ENCODE results near the gene MTMR10. TPM values are rescaled to one million over a fixed set of nuclear protein-coding genes. Genes with fewer than 3 reads are reported as not detected.
A peak's percentile ranks its signal among the peaks of the same experiment; 100 is the strongest.

MTMR10 gene
- total and polyA plus RNA-seq, 7 donors, result 11.4 to 31.0 (median 24.3) TPM

DNA sequence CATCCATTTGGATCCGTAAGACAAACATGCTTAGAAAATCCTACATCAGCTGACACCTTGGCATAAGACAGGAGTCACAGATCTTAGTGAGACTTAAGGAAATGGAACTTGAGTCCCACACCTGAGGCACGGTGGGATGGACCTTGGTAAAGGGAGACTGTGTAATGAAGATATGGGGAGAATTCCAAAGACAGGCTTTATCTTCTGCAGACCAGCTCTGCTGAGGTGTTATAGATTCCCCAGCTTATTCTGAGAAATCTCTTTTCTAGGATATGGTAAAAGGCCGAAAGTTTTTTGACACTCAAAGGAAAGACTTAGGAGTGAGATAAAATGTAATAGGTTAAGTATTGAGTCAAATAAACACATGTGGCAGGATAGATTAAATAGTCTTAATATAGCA is 8.3 kb upstream of the MTMR10 start:
- peaks cover 0 to 11% (median 0%) of the 10 kb centered on the region in 3 donors for H3K27me3 ChIP-seq
- TF ChIP-seq, protein P1, sequence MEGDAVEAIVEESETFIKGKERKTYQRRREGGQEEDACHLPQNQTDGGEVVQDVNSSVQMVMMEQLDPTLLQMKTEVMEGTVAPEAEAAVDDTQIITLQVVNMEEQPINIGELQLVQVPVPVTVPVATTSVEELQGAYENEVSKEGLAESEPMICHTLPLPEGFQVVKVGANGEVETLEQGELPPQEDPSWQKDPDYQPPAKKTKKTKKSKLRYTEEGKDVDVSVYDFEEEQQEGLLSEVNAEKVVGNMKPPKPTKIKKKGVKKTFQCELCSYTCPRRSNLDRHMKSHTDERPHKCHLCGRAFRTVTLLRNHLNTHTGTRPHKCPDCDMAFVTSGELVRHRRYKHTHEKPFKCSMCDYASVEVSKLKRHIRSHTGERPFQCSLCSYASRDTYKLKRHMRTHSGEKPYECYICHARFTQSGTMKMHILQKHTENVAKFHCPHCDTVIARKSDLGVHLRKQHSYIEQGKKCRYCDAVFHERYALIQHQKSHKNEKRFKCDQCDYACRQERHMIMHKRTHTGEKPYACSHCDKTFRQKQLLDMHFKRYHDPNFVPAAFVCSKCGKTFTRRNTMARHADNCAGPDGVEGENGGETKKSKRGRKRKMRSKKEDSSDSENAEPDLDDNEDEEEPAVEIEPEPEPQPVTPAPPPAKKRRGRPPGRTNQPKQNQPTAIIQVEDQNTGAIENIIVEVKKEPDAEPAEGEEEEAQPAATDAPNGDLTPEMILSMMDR (IDR thresholded peaks at IDR 0.05), result no peak
- TF ChIP-seq EP300 (IDR thresholded peaks at IDR 0.05) (no peak), POLR2A (IDR thresholded peaks at IDR 0.05) (no peak), POLR2AphosphoS5 (IDR thresholded peaks at IDR 0.05) (no peak)
- intact Hi-C loops (cut with DNase I), result no loop called here
- H3K27ac ChIP-seq, result no peak overlapping the region
- H3K36me3 ChIP-seq, result no peaks in the 10 kb centered on the region
- DNase-seq, result no peak
- H3K4me1 ChIP-seq, result no peaks in the 10 kb centered on the region
- WGBS, 2 donors, result 90 to 92% methylated on average over 3 of the region's 3 CpGs
- H3K9me3 ChIP-seq, result no peaks in the 10 kb centered on the region
- H3K4me3 ChIP-seq, result no peak overlapping the region

DNA sequence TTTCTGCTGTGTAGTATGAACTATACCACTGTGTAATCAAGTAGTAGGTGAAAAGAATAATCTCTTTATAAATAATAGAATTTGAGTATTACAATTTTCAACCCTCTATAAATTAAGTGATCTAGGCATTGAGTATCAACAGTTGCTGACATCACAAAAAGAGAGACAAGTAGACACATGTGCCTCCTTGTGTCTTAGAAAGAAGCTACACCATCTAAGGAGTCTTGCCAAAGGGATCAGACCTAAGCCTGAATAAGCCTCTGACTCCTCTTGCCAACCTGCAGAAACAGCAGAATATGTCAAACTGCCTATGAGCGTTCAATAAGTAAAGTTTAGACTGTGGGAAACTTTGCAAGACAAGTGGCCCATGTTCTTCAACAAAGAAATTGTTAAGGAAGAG is 5.8 kb upstream of the MTMR10 start:
- peaks cover 0 to 7% (median 0%) of the 10 kb centered on the region in 3 donors for H3K27me3 ChIP-seq
- intact Hi-C loops (cut with DNase I), result no loop called here
- no peak overlapping the region for H3K27ac ChIP-seq
- no peaks in the 10 kb centered on the region for H3K9me3 ChIP-seq
- no peak overlapping the region for H3K4me3 ChIP-seq
- H3K4me1 ChIP-seq, result peaks cover 0 to 4% (median 0%) of the 10 kb centered on the region in 4 donors
- no peaks in the 10 kb centered on the region for H3K36me3 ChIP-seq
- WGBS, 2 donors, result 89 to 97% methylated on average over 1 of the region's 1 CpG
- TF ChIP-seq POLR2AphosphoS5 (IDR thresholded peaks at IDR 0.05), result no peak
- TF ChIP-seq, protein P1 (IDR thresholded peaks at IDR 0.05), result no peak
- no peak for TF ChIP-seq EP300 (IDR thresholded peaks at IDR 0.05)
- no peak for TF ChIP-seq POLR2A (IDR thresholded peaks at IDR 0.05)
- DNase-seq, result no peak

DNA sequence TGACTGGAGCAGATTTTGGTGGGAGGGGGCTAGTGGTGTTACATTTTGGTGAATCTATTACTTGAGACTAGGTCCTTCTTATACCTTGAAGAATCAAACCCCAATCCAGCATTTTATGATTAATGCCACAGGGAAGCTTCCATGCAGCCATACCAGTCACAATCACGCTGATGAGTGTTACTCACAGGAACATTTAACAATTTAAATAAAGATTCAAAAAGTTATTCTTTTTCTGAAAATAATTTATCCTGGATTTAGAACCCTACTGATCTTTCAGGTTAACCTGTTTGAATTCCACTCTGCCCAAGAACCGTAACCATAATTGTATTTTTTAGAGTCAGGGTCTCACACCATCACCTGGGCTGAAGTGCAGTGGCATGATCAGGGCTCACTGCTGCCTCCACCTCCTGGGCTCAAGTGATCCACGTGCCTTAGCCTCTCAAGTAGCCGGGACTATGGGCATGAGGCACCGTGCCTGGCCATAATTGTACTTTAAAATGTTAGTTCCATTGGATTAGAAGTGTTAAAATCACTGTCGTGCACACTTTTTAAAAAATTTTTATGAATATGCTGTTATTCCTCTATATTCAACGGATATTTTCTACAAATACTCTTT is 929 bp upstream of the MTMR10 start:
- Histone ChIP-seq H3K27ac (peak overlapping the region; percentile 92 to 96 (median 94)), H3K9me3 (no peaks in the 10 kb centered on the region), H3K4me1 (peaks cover 0 to 35% (median 30%) of the 10 kb centered on the region in 4 donors), H3K4me3 (peak overlapping the region; percentile 78 to 97 (median 93)), H3K36me3 (peaks cover 0 to 2% (median 0%) of the 10 kb centered on the region in 4 donors), H3K27me3 (no peaks in the 10 kb centered on the region)
- TF ChIP-seq EP300 (IDR thresholded peaks at IDR 0.05) (no peak), POLR2A (IDR thresholded peaks at IDR 0.05) (no peak), POLR2AphosphoS5 (IDR thresholded peaks at IDR 0.05) (no peak)
- TF ChIP-seq, protein P1 (IDR thresholded peaks at IDR 0.05), result no peak
- WGBS, 2 donors, result 46 to 77% methylated on average over 7 of the region's 7 CpGs
- intact Hi-C loops (cut with DNase I), result loop anchor here (5.0 kb wide), 5 partner anchors 75 to 495 kb away; partner anchors contain the start of gene KLF13
- no peak for DNase-seq

DNA sequence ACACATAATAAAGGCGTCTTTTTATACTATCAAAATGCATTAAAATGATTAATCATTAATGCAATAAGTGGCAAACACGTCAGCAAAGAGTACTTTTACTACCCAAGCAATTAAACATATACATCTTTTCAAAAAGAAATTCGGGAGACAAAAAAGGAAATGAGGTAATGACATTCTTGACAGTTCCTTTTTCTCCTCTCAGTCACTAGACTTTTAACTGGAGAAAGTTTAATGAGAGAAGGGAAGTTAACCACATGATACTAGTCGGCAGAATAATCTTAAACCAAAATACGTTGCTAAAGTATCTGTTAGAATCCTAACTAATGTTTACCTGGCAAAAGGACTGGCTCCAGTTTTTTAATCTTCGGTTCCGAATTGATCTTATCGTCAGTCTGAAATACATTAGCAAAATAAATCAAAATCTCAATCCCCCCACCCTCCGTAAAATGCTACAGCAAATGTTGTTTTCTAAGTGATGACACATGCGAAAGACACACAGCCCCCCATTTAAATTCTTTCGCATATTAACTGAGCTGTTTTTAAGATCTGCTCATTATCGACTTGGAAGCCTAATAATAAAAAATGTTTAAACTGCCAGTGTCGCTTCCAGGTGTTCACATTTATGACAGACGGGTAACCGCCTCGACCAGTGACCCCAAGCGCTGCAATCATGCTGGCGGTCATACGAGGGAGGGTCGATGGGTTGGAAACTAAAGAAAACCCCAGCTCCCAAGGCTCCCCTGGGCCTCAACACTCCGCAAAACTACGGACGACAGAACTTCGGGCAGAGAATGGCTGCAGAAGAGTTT is 778 bp downstream of the MTMR10 start:
- 1 to 3% methylated on average over 24 of the region's 24 CpGs for WGBS, 2 donors

More for the DNA sequence above, 778 bp downstream of the MTMR10 start:
- intact Hi-C loops (cut with DNase I), result loop anchor here (2.0 to 5.0 kb wide), 6 partner anchors 77 to 497 kb away; partner anchors contain the start of genes FAN1 and KLF13
- Histone ChIP-seq H3K27ac (peak overlapping the region; percentile 92 to 96 (median 94)), H3K27me3 (no peaks in the 10 kb centered on the region), H3K4me1 (peaks cover 0 to 48% (median 35%) of the 10 kb centered on the region in 4 donors), H3K36me3 (peaks cover 0 to 19% (median 2%) of the 10 kb centered on the region in 4 donors), H3K4me3 (peak overlapping the region; percentile 78 to 97 (median 93)), H3K9me3 (no peaks in the 10 kb centered on the region)
- TF ChIP-seq POLR2AphosphoS5 (IDR thresholded peaks at IDR 0.05), result no peak
- TF ChIP-seq POLR2A (IDR thresholded peaks at IDR 0.05), result no peak
- no peak for TF ChIP-seq EP300 (IDR thresholded peaks at IDR 0.05)
- TF ChIP-seq, protein P1 (IDR thresholded peaks at IDR 0.05), result no peak
- DNase-seq, result no peak

Measured in sigmoid colon (tissue), 7 donors.